Mesenchymal stem cell (in vitro differentiated cells and primary cell): ENCODE measurements around the gene TMEM150A.

Experiments
- DNase-seq: peaks from one replicate; pipeline ENCODE4 v3.0.0-alpha.2; 2013
- H2AFZ ChIP-seq: one replicate; pipeline ENCODE4 v1.6.1; 2013; ENCODE audit warnings: low read depth, mild to moderate bottlenecking, control low read depth, inconsistent platforms, low read length, moderate library complexity
- H2AK5ac ChIP-seq: 2 replicates; pipeline ENCODE4 v1.6.1; 2013; ENCODE audit warnings: low read length, moderate library complexity, mild to moderate bottlenecking, inconsistent platforms; ENCODE audit not compliant: severe bottlenecking
- H2BK120ac ChIP-seq: one replicate; pipeline ENCODE4 v1.6.1; 2013; ENCODE audit warnings: low read depth, mild to moderate bottlenecking, inconsistent platforms, low read length, moderate library complexity
- H2BK12ac ChIP-seq, 2 experiments: one replicate each; pipeline ENCODE4 v1.6.1; 2013; ENCODE audit warnings: inconsistent platforms in 2 of 2, low read length in 2 of 2, mild to moderate bottlenecking in 2 of 2, moderate library complexity in 2 of 2, control low read depth in 1 of 2
- H2BK15ac ChIP-seq: one replicate; pipeline ENCODE4 v1.6.1; 2013; ENCODE audit warnings: mild to moderate bottlenecking, low read depth, inconsistent platforms; ENCODE audit not compliant: poor library complexity, severe bottlenecking
- H2BK5ac ChIP-seq: 2 replicates; pipeline ENCODE4 v1.6.1; 2013; ENCODE audit warnings: low read depth, mild to moderate bottlenecking, low read length, control low read depth, inconsistent platforms; ENCODE audit not compliant: poor library complexity, severe bottlenecking
- H3K14ac ChIP-seq, 2 experiments: one replicate each; pipeline ENCODE4 v1.6.1; 2013; ENCODE audit warnings: inconsistent platforms in 2 of 2, low read length in 2 of 2, control low read depth in 1 of 2, mild to moderate bottlenecking in 1 of 2, moderate library complexity in 1 of 2
- H3K18ac ChIP-seq, 2 experiments: one replicate each; pipeline ENCODE4 v1.6.1; 2013; ENCODE audit warnings: inconsistent platforms in 2 of 2, low read length in 2 of 2, control low read depth in 1 of 2, low read depth in 1 of 2, mild to moderate bottlenecking in 1 of 2
- H3K23ac ChIP-seq, 2 experiments: one replicate each; pipeline ENCODE4 v1.6.1; 2013; ENCODE audit warnings: inconsistent platforms in 2 of 2, low read length in 2 of 2, mild to moderate bottlenecking in 2 of 2, moderate library complexity in 2 of 2, control low read depth in 1 of 2
- H3K27ac ChIP-seq: 2 replicates; pipeline ENCODE4 v1.5.1; 2013; ENCODE audit warnings: mild to moderate bottlenecking, moderate library complexity, low read length, control low read depth, inconsistent platforms; ENCODE audit not compliant: poor library complexity, severe bottlenecking
- H3K27me3 ChIP-seq, 2 experiments: 2 replicates each; pipeline versions ENCODE4 v1.6.1 to v1.7.0; 2013; ENCODE audit warnings: low read length in 2 of 2, mild to moderate bottlenecking in 2 of 2, moderate library complexity in 2 of 2, control low read depth in 1 of 2, inconsistent platforms in 1 of 2; ENCODE audit not compliant: control insufficient read depth in 1 of 2, insufficient read depth in 1 of 2
- H3K36me3 ChIP-seq, 2 experiments: 2 replicates each; pipeline versions ENCODE4 v1.6.1 to v1.7.0; 2013; ENCODE audit warnings: low read length in 2 of 2, control low read depth in 1 of 2, inconsistent platforms in 1 of 2, low read depth in 1 of 2, mild to moderate bottlenecking in 1 of 2; ENCODE audit not compliant: insufficient read depth in 2 of 2, control insufficient read depth in 1 of 2
- H3K4ac ChIP-seq, 2 experiments: one replicate each; pipeline ENCODE4 v1.6.1; 2013; ENCODE audit warnings: inconsistent platforms in 2 of 2, low read length in 2 of 2, mild to moderate bottlenecking in 2 of 2, moderate library complexity in 2 of 2, control low read depth in 1 of 2, low read depth in 1 of 2
- H3K4me1 ChIP-seq: 2 replicates; pipeline ENCODE4 v1.6.1; 2013; ENCODE audit warnings: low read depth, low read length, control low read depth; ENCODE audit not compliant: control insufficient read depth, insufficient read depth
- H3K4me2 ChIP-seq: 2 replicates; pipeline ENCODE4 v1.6.1; 2013; ENCODE audit warnings: low read length, mild to moderate bottlenecking, inconsistent platforms; ENCODE audit not compliant: poor library complexity, severe bottlenecking
- H3K4me3 ChIP-seq, 2 experiments: 2 replicates each; pipeline versions ENCODE4 v1.5.1 to v1.7.0; 2013; ENCODE audit warnings: low read length in 2 of 2, mild to moderate bottlenecking in 2 of 2, control low read depth in 1 of 2, low read depth in 1 of 2; ENCODE audit not compliant: insufficient read depth in 1 of 2
- H3K79me1 ChIP-seq: replicated peaks from 2 replicates; pipeline ENCODE4 v1.6.1; 2013; ENCODE audit warnings: mild to moderate bottlenecking, control low read depth, low read length, inconsistent platforms; ENCODE audit not compliant: poor library complexity, severe bottlenecking
- H3K9ac ChIP-seq: 2 replicates; pipeline ENCODE4 v1.7.0; 2013; ENCODE audit warnings: mild to moderate bottlenecking, low read length, moderate library complexity
- H3K9me3 ChIP-seq: 2 replicates; pipeline ENCODE4 v1.7.0; 2013; ENCODE audit warnings: mild to moderate bottlenecking, low read length; ENCODE audit not compliant: control insufficient read depth
- H4K8ac ChIP-seq: one replicate; pipeline ENCODE4 v1.6.1; 2013; ENCODE audit warnings: inconsistent platforms, mild to moderate bottlenecking, low read length, moderate library complexity
- H4K91ac ChIP-seq: one replicate; pipeline ENCODE4 v1.6.1; 2013; ENCODE audit warnings: mild to moderate bottlenecking, low read length, inconsistent platforms
- WGBS: methylation state at CpG from one replicate; pipeline ENCODE4 v1.1.7; 2013; ENCODE audit warnings: mixed read lengths; 5-methylcytosine and 5-hydroxymethylcytosine counted together

TMEM150A gene

DNA sequence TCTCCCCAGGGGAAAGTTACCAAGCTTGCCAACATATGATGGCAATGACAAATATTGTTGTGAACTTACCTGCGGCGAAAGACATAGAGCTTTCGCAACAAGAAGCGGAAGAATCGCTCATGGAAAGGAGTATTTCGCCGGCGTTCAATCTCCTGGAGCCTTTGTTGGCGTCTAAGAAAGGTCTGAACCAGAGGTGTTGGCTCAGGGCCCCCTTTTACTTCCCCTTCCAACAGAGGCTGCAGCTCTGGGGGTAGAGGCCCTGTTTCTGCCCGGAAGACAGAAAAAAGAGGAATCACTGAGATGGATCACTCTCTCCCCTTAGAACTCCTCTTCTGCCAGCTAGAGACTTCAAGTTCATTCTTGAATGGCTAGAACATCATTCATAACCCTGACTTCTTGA lies 52.0 kb downstream of the TMEM150A start:
- no peak overlapping the region for H3K4me3 ChIP-seq
- H4K91ac ChIP-seq: no peak overlapping the region
- no peak overlapping the region for H3K14ac ChIP-seq
- H3K27me3 ChIP-seq: no peaks in the 10 kb centered on the region
- H3K79me1 ChIP-seq: peaks cover 15% of the 10 kb centered on the region
- H3K4me2 ChIP-seq: no peak overlapping the region
- no peaks in the 10 kb centered on the region for H3K9me3 ChIP-seq
- no peak overlapping the region for H2BK15ac ChIP-seq
- peak overlapping the region; percentile 74 for H3K27ac ChIP-seq
- H3K9ac ChIP-seq: peak overlapping the region; percentile 64
- no peak overlapping the region for H3K4ac ChIP-seq
- no peak overlapping the region for H2BK5ac ChIP-seq
- H3K4me1 ChIP-seq: peaks cover 8% of the 10 kb centered on the region
- WGBS: 95% methylated on average over 10 of the region's 10 CpGs
- no peak overlapping the region for H3K18ac ChIP-seq
- no peak overlapping the region for H2BK12ac ChIP-seq
- no peak overlapping the region for H3K23ac ChIP-seq
- no peak overlapping the region for H2AK5ac ChIP-seq
- no peak overlapping the region for H2AFZ ChIP-seq
- no peak for DNase-seq
- peaks cover 47 to 68% of the 10 kb centered on the region in 2 experiments for H3K36me3 ChIP-seq
- H4K8ac ChIP-seq: no peak overlapping the region
- no peak overlapping the region for H2BK120ac ChIP-seq

DNA sequence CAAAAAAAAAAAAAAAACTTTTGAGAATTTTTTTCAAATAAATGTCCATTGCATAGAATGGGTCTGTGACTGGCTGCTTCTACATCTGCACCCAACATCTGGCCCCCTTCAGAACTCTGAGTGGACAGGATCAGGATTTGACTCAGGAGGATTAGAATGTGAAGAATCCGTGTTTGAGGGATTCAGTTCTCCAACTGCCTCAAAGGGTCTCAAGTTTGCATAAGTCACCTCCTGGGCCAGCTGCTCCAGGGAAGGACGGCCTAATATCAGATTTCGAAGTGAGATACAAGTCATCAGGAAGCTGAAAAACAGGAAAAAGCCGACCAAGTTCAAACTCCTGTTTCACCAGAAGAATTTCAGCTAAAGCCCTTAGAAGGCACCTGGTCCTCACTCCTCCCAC lies 52.7 kb downstream of the TMEM150A start:
- H2AK5ac ChIP-seq: no peak overlapping the region
- H4K91ac ChIP-seq: no peak overlapping the region
- no peaks in the 10 kb centered on the region for H3K9me3 ChIP-seq
- no peaks in the 10 kb centered on the region for H3K27me3 ChIP-seq
- peaks cover 8% of the 10 kb centered on the region for H3K4me1 ChIP-seq
- H2AFZ ChIP-seq: no peak overlapping the region
- H3K9ac ChIP-seq: peak overlapping the region; percentile 64
- H3K4ac ChIP-seq: no peak overlapping the region
- H3K79me1 ChIP-seq: peaks cover 12% of the 10 kb centered on the region
- peaks cover 41 to 68% of the 10 kb centered on the region in 2 experiments for H3K36me3 ChIP-seq
- no peak overlapping the region for H2BK120ac ChIP-seq
- H3K18ac ChIP-seq: peak overlapping the region in 1 of 2 experiments; percentile 58
- no peak overlapping the region for H4K8ac ChIP-seq
- peak; percentile 80 for DNase-seq
- H3K23ac ChIP-seq: no peak overlapping the region
- no peak overlapping the region for H2BK5ac ChIP-seq
- no peak overlapping the region for H2BK12ac ChIP-seq
- no peak overlapping the region for H3K4me3 ChIP-seq
- 15% methylated on average over 3 of the region's 4 CpGs for WGBS
- peak overlapping the region; percentile 74 for H3K27ac ChIP-seq
- no peak overlapping the region for H2BK15ac ChIP-seq
- H3K14ac ChIP-seq: no peak overlapping the region
- H3K4me2 ChIP-seq: no peak overlapping the region

DNA sequence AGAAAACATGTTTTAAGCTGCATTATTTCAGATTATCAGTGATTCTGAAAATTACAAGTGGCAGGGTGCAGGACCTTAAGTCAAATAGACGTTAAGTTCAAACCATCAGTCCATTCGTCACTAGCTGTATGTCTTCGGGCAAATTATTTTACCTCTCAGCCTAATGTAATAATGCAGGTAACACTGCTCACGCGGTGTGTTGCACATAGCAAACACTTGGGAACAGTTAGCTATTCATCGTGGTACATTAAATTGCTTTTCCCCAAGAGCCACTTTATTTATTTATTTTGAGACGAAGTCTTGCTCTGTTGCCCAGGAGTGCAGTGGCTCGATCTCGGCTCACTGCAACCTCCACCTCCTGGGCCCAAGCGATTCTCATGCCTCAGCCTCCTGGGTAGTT lies 53.4 kb downstream of the TMEM150A start:
- Histone ChIP-seq H2AK5ac (no peak overlapping the region), H3K27me3 (no peaks in the 10 kb centered on the region), H3K4ac (no peak overlapping the region), H3K4me1 (peaks cover 8% of the 10 kb centered on the region), H4K91ac (no peak overlapping the region), H3K18ac (no peak overlapping the region), H3K79me1 (peaks cover 9% of the 10 kb centered on the region), H3K9ac (peak overlapping the region; percentile 2), H3K27ac (peak overlapping the region; percentile 67), H2BK12ac (no peak overlapping the region), H3K4me3 (no peak overlapping the region), H3K14ac (no peak overlapping the region), H4K8ac (no peak overlapping the region), H2BK120ac (no peak overlapping the region), H2AFZ (no peak overlapping the region), H3K4me2 (no peak overlapping the region), H3K9me3 (no peaks in the 10 kb centered on the region), H2BK5ac (no peak overlapping the region), H3K23ac (no peak overlapping the region), H2BK15ac (no peak overlapping the region), H3K36me3 (peaks cover 35 to 68% of the 10 kb centered on the region in 2 experiments)
- DNase-seq: no peak
- 93% methylated on average over 10 of the region's 10 CpGs for WGBS

DNA sequence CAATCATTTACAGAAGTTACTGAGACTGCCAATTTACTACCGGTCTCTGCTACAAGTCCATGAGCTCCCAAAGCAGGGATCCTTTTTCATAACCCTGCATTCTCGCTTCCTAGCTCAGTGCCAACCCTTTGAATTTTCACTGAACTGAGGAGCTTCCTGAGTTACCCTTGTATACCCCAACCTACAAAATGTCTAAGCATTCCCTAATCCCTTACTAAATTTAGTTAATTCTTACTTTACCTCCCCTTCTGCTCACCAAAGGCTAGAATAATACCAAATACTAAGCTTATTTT lies 53.9 kb downstream of the TMEM150A start:
- Histone ChIP-seq H3K27ac (peak overlapping the region; percentile 46), H3K27me3 (no peaks in the 10 kb centered on the region), H4K8ac (no peak overlapping the region), H3K4me2 (no peak overlapping the region), H4K91ac (no peak overlapping the region), H3K9ac (peak overlapping the region; percentile 2), H2BK5ac (no peak overlapping the region), H3K4me3 (no peak overlapping the region), H3K4me1 (peaks cover 8% of the 10 kb centered on the region), H3K4ac (no peak overlapping the region), H2AK5ac (no peak overlapping the region), H3K14ac (no peak overlapping the region), H3K23ac (no peak overlapping the region), H2BK15ac (no peak overlapping the region), H2AFZ (no peak overlapping the region), H3K9me3 (no peaks in the 10 kb centered on the region), H2BK120ac (peak overlapping the region; percentile 30), H3K18ac (no peak overlapping the region), H3K36me3 (peaks cover 31 to 69% of the 10 kb centered on the region in 2 experiments), H2BK12ac (no peak overlapping the region), H3K79me1 (peaks cover 7% of the 10 kb centered on the region)
- DNase-seq: no peak
- WGBS: 89% methylated on average over 2 of the region's 2 CpGs
